ENCODE data around the gene CDK3.

CDK3 gene

DNA sequence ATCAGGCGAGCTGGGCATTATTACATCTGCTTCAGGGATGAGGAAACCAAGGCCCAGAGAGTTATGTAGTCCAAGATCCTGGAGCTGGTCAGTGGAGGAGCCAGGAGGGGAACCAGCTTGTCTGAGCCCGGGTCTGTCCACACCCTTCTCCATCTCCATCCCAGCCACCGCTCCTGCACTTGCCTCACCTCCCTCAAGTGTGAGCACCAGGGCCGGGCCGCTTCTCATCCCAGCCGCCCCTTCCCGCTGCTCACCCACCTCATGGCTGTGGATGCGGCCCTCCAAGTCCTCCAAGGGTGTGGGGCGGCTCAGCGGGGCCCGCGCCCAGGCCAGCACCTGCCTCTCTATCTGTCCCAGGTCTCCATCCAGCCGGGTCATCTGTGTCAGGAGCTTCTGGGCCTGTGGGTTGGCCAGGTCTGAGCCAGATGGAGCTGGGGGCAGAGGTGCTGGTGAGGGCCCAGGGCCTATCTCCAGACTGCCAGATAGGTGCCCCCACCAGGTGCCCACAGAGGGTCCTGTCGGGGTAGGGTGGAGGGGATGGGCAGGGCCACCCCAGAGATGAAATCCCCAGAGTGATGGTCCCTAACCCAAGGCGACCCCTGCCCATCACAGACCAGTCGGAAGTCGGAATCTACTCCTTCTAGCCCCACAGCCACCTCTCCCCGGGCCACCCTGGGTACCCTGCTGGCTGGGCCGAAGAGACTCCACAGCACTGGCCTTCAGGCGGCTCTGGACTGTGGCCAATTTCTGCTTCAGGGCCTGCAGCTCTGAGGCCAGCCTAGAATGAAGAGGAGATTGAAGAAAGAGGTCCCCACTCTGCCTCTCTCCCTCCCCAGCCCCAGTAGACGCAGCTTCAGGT is 17.1 kb downstream of the CDK3 start:
- Histone ChIP-seq H3K36me3 (ENCODE audit: insufficient read depth, low read length) (no peaks in the 10 kb centered on the region), H3K9me3 (ENCODE audit: low read length) (no peaks in the 10 kb centered on the region), H3K4me2 (ENCODE audit: low read length) (no peak overlapping the region), H3F3A (ENCODE audit: insufficient read depth, low read length) (no peaks in the 10 kb centered on the region), H3K27me3 (ENCODE audit: insufficient read depth, low read length) (no peaks in the 10 kb centered on the region; the same call in 1 of the 2 replicates), H3K79me2 (ENCODE audit: insufficient read depth, low read length) (no peaks in the 10 kb centered on the region), H3K9ac (ENCODE audit: low read length) (no peak overlapping the region), H2AFZ (ENCODE audit: low read length) (no peak overlapping the region), H3K27ac (ENCODE audit: low read depth, low read length, poor library complexity, severe bottlenecking) (no peak overlapping the region), H3K4me3 (ENCODE audit: low read depth, low read length, poor library complexity, severe bottlenecking) (no peak overlapping the region), H3K9me2 (ENCODE audit: low read depth, low read length) (no peaks in the 10 kb centered on the region), H3K4me1 (ENCODE audit: insufficient read depth, low read length, severe bottlenecking) (peaks cover 5% of the 10 kb centered on the region), H4K20me1 (ENCODE audit: insufficient read depth, low read length) (no peaks in the 10 kb centered on the region)
- TF ChIP-seq EZH2 (IDR thresholded peaks at IDR 0.05; ENCODE audit: borderline replicate concordance, low read length) = no peak
- TF ChIP-seq CTCF (IDR thresholded peaks at IDR 0.05; ENCODE audit: low read length) = no peak

DNA sequence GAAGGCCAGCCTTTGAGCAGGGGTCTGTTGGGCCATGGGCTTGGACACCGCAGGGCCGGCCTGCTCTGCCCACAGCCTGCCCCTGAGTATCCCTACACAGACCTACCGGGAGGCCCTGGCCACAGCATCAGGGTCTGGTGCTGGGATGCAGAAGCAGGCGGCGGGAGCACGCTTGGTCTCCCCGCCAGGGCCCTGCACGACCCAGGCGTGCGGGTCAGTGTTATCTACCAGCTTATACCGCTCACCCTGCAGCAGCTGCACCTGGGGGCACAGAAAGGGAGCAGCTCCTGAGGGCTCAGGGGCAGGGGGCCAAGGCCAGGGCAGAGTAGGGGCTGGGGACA is 17.7 kb downstream of the CDK3 start:
- H3K4me2 ChIP-seq (ENCODE audit: low read length) = no peak overlapping the region
- H3K9me2 ChIP-seq (ENCODE audit: low read depth, low read length) = no peaks in the 10 kb centered on the region
- no peaks in the 10 kb centered on the region; the same call in 1 of the 2 replicates for H3K27me3 ChIP-seq (ENCODE audit: insufficient read depth, low read length)
- TF ChIP-seq CTCF (IDR thresholded peaks at IDR 0.05; ENCODE audit: low read length) (no peak), EZH2 (IDR thresholded peaks at IDR 0.05; ENCODE audit: borderline replicate concordance, low read length) (no peak)
- H3F3A ChIP-seq (ENCODE audit: insufficient read depth, low read length) = no peaks in the 10 kb centered on the region
- no peaks in the 10 kb centered on the region for H4K20me1 ChIP-seq (ENCODE audit: insufficient read depth, low read length)
- H3K36me3 ChIP-seq (ENCODE audit: insufficient read depth, low read length) = no peaks in the 10 kb centered on the region
- no peak overlapping the region for H3K9ac ChIP-seq (ENCODE audit: low read length)
- no peaks in the 10 kb centered on the region for H3K9me3 ChIP-seq (ENCODE audit: low read length)
- H3K79me2 ChIP-seq (ENCODE audit: insufficient read depth, low read length) = no peaks in the 10 kb centered on the region
- H3K4me1 ChIP-seq (ENCODE audit: insufficient read depth, low read length, severe bottlenecking) = peaks cover 5% of the 10 kb centered on the region
- no peak overlapping the region for H3K4me3 ChIP-seq (ENCODE audit: low read depth, low read length, poor library complexity, severe bottlenecking)
- H2AFZ ChIP-seq (ENCODE audit: low read length) = no peak overlapping the region
- no peak overlapping the region for H3K27ac ChIP-seq (ENCODE audit: low read depth, low read length, poor library complexity, severe bottlenecking)

DNA sequence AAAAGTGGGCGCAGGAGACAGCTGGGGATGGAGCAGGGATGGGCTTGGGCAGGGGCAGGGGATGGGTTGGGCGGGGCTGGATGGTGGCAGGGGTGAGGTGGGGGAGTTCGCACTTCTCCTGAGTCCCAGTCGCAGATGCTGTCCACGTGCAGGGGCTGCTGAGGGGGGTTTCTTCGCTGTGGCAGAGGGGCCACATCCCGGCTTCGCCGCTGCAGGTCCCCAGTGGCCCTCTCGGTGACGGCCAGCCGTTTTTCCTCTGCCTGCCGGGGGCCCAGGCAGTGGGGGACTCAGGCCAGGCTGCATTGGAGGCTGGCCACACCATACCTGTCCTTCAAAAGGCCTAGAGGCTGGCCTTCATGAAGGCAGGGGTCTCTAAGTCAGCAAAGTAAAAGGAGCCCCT is 18.1 kb downstream of the CDK3 start:
- no peak for TF ChIP-seq CTCF (IDR thresholded peaks at IDR 0.05; ENCODE audit: low read length)
- no peaks in the 10 kb centered on the region for H3K9me2 ChIP-seq (ENCODE audit: low read depth, low read length)
- peaks cover 5% of the 10 kb centered on the region for H3K4me1 ChIP-seq (ENCODE audit: insufficient read depth, low read length, severe bottlenecking)
- H3K4me3 ChIP-seq (ENCODE audit: low read depth, low read length, poor library complexity, severe bottlenecking) = no peak overlapping the region
- H4K20me1 ChIP-seq (ENCODE audit: insufficient read depth, low read length) = no peaks in the 10 kb centered on the region
- H3F3A ChIP-seq (ENCODE audit: insufficient read depth, low read length) = no peaks in the 10 kb centered on the region
- H2AFZ ChIP-seq (ENCODE audit: low read length) = no peak overlapping the region
- no peak overlapping the region for H3K4me2 ChIP-seq (ENCODE audit: low read length)
- H3K9me3 ChIP-seq (ENCODE audit: low read length) = no peaks in the 10 kb centered on the region
- H3K27ac ChIP-seq (ENCODE audit: low read depth, low read length, poor library complexity, severe bottlenecking) = no peak overlapping the region
- H3K9ac ChIP-seq (ENCODE audit: low read length) = no peak overlapping the region
- no peaks in the 10 kb centered on the region for H3K79me2 ChIP-seq (ENCODE audit: insufficient read depth, low read length)
- H3K36me3 ChIP-seq (ENCODE audit: insufficient read depth, low read length) = no peaks in the 10 kb centered on the region
- peaks cover 4% of the 10 kb centered on the region; the same call in 1 of the 2 replicates for H3K27me3 ChIP-seq (ENCODE audit: insufficient read depth, low read length)
